ENCODE measurements around the gene LCN12.

GRCh38 chr9:136930014-136930413, 22.1 kb upstream of the LCN12 start:
- TF ChIP-seq EZH2phosphoT487 (IDR thresholded peaks at IDR 0.05; ENCODE audit: borderline replicate concordance, low read length) = no peak
- TF ChIP-seq, protein P1, sequence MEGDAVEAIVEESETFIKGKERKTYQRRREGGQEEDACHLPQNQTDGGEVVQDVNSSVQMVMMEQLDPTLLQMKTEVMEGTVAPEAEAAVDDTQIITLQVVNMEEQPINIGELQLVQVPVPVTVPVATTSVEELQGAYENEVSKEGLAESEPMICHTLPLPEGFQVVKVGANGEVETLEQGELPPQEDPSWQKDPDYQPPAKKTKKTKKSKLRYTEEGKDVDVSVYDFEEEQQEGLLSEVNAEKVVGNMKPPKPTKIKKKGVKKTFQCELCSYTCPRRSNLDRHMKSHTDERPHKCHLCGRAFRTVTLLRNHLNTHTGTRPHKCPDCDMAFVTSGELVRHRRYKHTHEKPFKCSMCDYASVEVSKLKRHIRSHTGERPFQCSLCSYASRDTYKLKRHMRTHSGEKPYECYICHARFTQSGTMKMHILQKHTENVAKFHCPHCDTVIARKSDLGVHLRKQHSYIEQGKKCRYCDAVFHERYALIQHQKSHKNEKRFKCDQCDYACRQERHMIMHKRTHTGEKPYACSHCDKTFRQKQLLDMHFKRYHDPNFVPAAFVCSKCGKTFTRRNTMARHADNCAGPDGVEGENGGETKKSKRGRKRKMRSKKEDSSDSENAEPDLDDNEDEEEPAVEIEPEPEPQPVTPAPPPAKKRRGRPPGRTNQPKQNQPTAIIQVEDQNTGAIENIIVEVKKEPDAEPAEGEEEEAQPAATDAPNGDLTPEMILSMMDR (IDR thresholded peaks at IDR 0.05; ENCODE audit: low read depth, low read length, poor library complexity, severe bottlenecking) = no peak

All from DOHH2 (cell line).